ENCODE measurements around the gene CCP110. TPM values are rescaled to one million over a fixed set of nuclear protein-coding genes. Genes with fewer than 3 reads are reported as not detected.

The CCP110 gene
- total RNA-seq, 1 experiment from 2014 or later = 21.6 TPM

DNA sequence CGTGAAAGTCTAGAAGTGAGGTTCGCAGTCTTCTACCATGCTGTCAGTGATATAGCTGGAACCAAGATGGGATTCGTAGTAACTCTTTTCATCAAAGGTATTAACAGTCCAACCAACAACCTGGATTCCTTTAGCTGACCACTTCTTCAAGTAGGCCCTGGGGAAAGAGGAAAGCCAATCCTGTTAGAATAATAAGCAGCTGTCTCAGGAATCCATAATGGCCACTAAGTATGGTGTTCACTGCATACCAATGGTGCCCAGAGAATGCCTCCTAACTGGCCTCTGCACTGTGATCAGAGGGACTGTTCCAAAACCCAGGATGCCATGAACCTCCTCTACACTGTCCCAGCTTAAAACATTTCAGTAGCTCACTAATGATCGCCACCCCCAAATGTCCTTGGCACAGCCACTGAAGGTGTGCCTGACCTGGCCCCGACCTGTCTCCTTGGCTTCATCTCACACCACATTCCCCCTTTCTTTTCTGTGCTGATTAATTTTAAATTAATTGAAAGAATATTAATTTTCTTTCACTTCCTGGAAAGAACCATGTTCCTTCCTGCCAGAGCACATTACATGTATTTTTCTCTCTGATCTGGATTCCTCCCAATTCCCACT, 20.2 kb upstream of the CCP110 start:
- no peak overlapping the region for H3K4me3 Mint-ChIP-seq
- no peak overlapping the region for H4K5ac ChIP-seq (ENCODE audit: insufficient read length, low read depth, low read length)
- H3K27me3 ChIP-seq (ENCODE audit: insufficient read depth, low read length) = no peaks in the 10 kb centered on the region
- H3K4ac ChIP-seq (ENCODE audit: low read depth, low read length) = no peak overlapping the region
- no peak overlapping the region for H3K9ac ChIP-seq (ENCODE audit: extremely low read depth, insufficient read length, low read length)
- no peaks in the 10 kb centered on the region for H3K9me3 Mint-ChIP-seq
- no peak overlapping the region for H3T11ph ChIP-seq (ENCODE audit: low read length)
- no peak overlapping the region for H4K8ac ChIP-seq (replicated peaks; ENCODE audit: insufficient read length, low read depth, low read length)
- no peak overlapping the region for H3K18ac ChIP-seq (ENCODE audit: insufficient read length, low read depth, low read length)
- H2BK12ac ChIP-seq (ENCODE audit: insufficient read length, low read depth, low read length) = no peak overlapping the region
- no peak overlapping the region for H2BK20ac ChIP-seq (ENCODE audit: low read depth, low read length, poor library complexity, severe bottlenecking)
- no CpG with 5 or more reads among the region's 5 CpGs for WGBS (ENCODE audit: extremely low coverage, insufficient read length, low lambda C conversion rate)
- H3K14ac ChIP-seq (ENCODE audit: insufficient read depth, low read length) = no peak overlapping the region
- H3K79me1 ChIP-seq (ENCODE audit: insufficient read depth, low read depth, low read length, poor library complexity, severe bottlenecking) = no peaks in the 10 kb centered on the region
- H3K56ac ChIP-seq (ENCODE audit: insufficient read length, low read depth, low read length) = no peak overlapping the region
- no peaks in the 10 kb centered on the region for H3K4me1 Mint-ChIP-seq
- no peak overlapping the region for H2BK15ac ChIP-seq (ENCODE audit: low read depth, low read length)
- no peaks in the 10 kb centered on the region for H4K20me1 ChIP-seq (ENCODE audit: control insufficient read depth, insufficient read depth, insufficient read length)
- H2AK5ac ChIP-seq (ENCODE audit: insufficient read length, low read length) = no peak overlapping the region
- H2AFZ ChIP-seq (ENCODE audit: low read length) = no peak overlapping the region
- H3K27ac ChIP-seq (ENCODE audit: insufficient read length, low read depth, low read length) = no peak overlapping the region
- H3K23ac ChIP-seq (ENCODE audit: insufficient read length, low read depth, low read length) = no peak overlapping the region
- no peak for DNase-seq
- H3K9me3 ChIP-seq (ENCODE audit: control insufficient read depth, low read depth, low read length) = no peaks in the 10 kb centered on the region
- H3K79me2 ChIP-seq (ENCODE audit: insufficient read depth, low read length) = no peaks in the 10 kb centered on the region
- H2BK5ac ChIP-seq (ENCODE audit: insufficient read length, low read length) = no peak overlapping the region
- no peak overlapping the region for H2BK120ac ChIP-seq (ENCODE audit: low read depth, low read length, poor library complexity, severe bottlenecking)
- no peak overlapping the region for H3K4me2 ChIP-seq (ENCODE audit: insufficient read depth, insufficient read length, low read length)
- no peaks in the 10 kb centered on the region for H3K4me1 ChIP-seq (ENCODE audit: insufficient read depth, low read length)
- peaks cover 32 to 77% (median 73%) of the 10 kb centered on the region in 3 experiments for H3K36me3 Mint-ChIP-seq (ENCODE audit: insufficient read depth in 1 of 3, low read depth in 3 of 3)
- H4K91ac ChIP-seq (ENCODE audit: insufficient read length, low read depth, low read length) = no peak overlapping the region
- TF ChIP-seq, protein P1, sequence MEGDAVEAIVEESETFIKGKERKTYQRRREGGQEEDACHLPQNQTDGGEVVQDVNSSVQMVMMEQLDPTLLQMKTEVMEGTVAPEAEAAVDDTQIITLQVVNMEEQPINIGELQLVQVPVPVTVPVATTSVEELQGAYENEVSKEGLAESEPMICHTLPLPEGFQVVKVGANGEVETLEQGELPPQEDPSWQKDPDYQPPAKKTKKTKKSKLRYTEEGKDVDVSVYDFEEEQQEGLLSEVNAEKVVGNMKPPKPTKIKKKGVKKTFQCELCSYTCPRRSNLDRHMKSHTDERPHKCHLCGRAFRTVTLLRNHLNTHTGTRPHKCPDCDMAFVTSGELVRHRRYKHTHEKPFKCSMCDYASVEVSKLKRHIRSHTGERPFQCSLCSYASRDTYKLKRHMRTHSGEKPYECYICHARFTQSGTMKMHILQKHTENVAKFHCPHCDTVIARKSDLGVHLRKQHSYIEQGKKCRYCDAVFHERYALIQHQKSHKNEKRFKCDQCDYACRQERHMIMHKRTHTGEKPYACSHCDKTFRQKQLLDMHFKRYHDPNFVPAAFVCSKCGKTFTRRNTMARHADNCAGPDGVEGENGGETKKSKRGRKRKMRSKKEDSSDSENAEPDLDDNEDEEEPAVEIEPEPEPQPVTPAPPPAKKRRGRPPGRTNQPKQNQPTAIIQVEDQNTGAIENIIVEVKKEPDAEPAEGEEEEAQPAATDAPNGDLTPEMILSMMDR (conservative IDR thresholded peaks at IDR 0.05) = no peak
- no peak overlapping the region for H3K27ac Mint-ChIP-seq
- no peaks in the 10 kb centered on the region for H3K23me2 ChIP-seq (ENCODE audit: insufficient read length, low read depth, low read length, poor library complexity, severe bottlenecking)
- H3K27me3 Mint-ChIP-seq (ENCODE audit: low read depth) = no peaks in the 10 kb centered on the region

Measured in H9 (cell line).